ENCODE results near the gene GP5. TPM values are rescaled to one million over a fixed set of nuclear protein-coding genes. Genes with fewer than 3 reads are reported as not detected.

Gene GP5, protein sequence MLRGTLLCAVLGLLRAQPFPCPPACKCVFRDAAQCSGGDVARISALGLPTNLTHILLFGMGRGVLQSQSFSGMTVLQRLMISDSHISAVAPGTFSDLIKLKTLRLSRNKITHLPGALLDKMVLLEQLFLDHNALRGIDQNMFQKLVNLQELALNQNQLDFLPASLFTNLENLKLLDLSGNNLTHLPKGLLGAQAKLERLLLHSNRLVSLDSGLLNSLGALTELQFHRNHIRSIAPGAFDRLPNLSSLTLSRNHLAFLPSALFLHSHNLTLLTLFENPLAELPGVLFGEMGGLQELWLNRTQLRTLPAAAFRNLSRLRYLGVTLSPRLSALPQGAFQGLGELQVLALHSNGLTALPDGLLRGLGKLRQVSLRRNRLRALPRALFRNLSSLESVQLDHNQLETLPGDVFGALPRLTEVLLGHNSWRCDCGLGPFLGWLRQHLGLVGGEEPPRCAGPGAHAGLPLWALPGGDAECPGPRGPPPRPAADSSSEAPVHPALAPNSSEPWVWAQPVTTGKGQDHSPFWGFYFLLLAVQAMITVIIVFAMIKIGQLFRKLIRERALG
- under 1 TPM; 0.06 to 0.21 TPM for total RNA-seq
- long read RNA-seq: 0 reads

GRCh38 chr3:194399166-194399565 is at the start of gene GP5:
GP5 (minus strand) TSS chr3:194399266; CDS start chr3:194398282, 984 bp downstream.
- intact Hi-C loops (cut with DNase I): no loop called here
- no peak for DNase-seq
- ATAC-seq: no peak

DNA sequence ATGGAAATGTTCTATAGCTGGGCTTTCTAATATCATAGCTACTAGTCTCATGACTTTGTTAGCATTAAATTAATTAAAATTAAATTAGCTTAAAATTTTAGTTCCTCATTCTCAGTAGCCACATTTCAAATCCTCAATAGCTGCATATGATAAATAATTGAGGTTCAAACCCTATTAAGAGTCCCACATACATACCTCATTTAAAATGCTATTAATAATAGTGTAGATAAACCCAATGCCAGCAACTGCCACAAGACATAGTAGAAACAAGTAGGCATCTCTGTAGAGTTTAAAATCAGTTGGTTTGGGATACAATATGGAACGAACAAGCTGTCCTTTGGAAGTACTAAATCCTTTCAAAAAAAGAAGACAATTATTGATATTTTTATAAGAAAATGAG is 48.6 kb upstream of the GP5 start:
- ATAC-seq (no peak), DNase-seq (no peak)
- intact Hi-C loops (cut with DNase I): no loop called here

DNA sequence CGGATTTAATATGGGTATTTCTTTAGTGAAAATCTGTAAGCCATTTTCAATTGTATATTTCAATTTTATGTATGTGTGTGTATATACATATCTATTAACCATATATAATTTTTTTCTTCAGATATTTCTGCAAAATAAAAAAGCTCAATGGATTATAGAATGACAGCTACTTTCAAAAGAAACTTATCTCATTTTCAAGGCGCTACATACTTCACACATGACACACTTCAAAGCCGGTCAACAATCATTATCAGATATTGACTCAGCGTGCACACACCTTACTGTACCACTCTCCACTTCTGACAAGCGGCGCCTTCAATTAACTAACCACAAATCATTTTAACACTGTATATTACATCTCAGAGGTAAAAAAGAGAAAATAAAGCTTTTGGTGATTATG is 48.1 kb upstream of the GP5 start:
- DNase-seq: no peak
- no peak for ATAC-seq
- intact Hi-C loops (cut with DNase I): no loop called here

DNA sequence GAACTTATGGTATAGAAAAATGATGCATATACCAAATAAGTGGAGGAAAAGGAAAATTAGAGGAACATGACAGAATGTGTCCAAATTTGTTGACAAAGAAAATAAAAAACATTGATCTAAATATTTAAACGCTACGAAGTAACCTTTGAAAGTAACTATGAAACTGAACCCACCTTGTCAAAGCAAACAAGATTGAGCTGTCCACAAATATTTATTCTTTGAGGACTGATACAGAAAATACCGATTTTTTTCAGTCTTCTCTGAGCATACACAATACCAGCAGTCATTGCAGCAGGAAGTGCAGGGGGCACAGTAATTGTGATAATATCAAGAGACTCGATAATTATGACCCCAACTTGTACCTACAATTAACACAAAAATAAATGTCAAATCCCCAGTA is 47.7 kb upstream of the GP5 start:
- intact Hi-C loops (cut with DNase I): no loop called here
- ATAC-seq: no peak
- DNase-seq: no peak

DNA sequence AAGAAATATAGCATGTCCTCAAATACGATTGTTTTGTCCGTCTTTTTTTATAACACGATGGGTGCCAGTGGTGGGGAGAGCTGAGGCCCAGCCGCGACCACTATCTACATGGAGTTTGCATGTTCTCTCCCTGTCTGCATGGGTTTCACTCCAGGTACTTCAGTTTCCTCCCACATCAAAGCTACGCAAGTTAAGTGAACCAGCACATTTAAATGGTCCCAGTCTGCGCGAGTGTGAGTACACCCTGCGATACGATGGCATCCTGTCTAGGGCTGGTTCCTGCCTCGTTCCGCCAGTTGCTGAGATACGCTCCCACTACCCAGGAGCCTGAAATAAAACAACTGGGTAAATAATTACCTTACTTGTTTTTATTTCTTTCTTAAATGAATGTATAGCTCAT is 47.1 kb upstream of the GP5 start:
- DNase-seq (no peak), ATAC-seq (no peak)
- intact Hi-C loops (cut with DNase I): no loop called here

DNA sequence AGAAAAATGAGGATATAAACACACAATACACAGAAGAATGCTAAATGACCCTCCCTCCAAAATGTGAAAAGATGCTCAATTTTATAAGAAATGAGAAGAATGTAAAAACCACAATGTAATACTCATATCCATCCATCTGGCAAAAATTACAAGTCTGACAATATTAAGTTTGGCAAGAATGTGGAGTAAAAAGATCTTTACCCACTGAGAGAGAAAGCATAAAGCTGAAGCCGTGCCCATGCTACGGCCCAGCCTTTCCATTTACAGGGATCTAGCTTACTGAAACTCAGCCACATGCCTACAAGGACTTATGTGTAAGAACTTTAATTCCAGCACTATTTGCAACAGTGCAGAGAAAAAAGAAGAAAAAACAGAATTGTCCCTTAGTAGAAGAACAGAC is 44.8 kb upstream of the GP5 start:
- ATAC-seq (no peak), DNase-seq (no peak)
- intact Hi-C loops (cut with DNase I): no loop called here

GRCh38 chr3:194440756-194441155 is 41.7 kb upstream of the GP5 start:
- intact Hi-C loops (cut with DNase I): no loop called here

DNA sequence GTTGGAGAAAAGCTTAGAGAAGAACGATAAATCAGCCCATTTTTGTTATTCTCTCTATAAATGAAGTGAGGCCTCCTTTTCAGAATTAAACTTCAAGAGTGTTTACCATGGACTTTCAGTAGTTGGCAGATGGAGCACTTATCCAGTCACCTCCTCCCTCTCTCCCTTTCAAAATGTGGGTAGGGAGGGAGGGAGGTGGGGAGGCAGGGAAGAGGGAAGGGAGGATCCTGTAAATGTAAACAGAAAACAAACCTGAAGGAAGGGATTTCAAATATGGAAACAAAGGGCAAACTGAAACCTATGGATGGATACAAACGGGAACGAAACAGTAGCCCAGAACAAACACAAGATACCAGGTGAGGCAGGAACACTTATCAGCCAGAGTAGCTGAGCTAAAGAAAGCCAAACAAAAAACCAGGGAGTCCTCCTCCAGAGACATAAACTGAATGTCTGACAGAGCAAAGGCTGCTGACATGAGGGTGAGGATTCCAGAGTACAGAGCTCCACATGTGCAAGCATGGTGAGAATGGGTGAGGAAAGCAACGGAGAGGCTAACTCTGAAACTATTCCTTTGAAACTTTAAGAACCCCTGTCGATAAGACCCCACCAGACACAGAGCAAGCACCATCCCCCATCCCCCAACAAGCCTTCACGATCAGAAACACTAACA is 41.0 kb upstream of the GP5 start:
- no peak for ATAC-seq
- intact Hi-C loops (cut with DNase I): no loop called here
- DNase-seq: no peak

More at GRCh38 chr3:194440756-194441155, 41.7 kb upstream of the GP5 start:
- ATAC-seq: no peak
- no peak for DNase-seq

DNA sequence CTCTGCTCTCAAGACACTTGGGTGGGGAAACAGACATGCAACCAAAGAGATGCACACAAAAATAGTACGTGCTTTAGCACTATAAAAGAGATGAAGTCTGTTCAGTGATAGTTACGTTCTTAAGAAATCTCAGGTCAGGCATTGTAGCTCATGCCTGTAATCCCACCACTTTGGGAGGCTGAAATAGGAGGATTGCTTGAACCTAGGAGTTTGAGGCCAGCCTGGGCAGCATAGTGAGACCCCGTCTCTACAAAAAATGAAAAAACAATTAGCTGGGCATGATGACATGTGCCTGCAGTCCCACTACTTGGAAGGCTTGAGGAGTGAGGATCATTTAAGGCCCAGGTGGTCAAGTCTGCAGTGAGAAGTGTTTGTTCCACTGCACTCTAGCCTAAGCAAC is 35.4 kb upstream of the GP5 start:
- intact Hi-C loops (cut with DNase I): no loop called here
- ATAC-seq: no peak
- no peak for DNase-seq

GRCh38 chr3:194431554-194431953 is 32.5 kb upstream of the GP5 start:
- no peak for ATAC-seq
- intact Hi-C loops (cut with DNase I): no loop called here
- no peak for DNase-seq

DNA sequence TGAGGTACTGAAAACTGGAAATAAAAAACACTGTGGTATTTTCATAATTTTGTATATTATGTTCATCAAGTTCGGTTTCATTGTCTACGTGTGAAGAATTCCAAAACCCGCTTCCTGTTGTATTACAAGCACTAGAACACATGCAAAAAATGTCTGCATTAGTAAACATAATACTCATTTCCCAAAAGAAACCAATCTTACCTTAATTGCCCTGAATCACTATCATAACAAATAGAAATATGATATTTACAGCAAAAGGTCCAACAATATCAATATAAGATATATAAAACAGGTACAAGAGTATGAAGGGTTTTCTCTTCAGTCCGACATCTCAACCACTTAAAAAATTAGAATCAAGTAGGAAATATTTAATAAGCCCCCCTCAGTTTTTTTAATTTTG is 26.3 kb upstream of the GP5 start:
- no peak for DNase-seq
- no peak for ATAC-seq
- intact Hi-C loops (cut with DNase I): no loop called here

GRCh38 chr3:194424953-194425352 is 25.9 kb upstream of the GP5 start:
- DNase-seq (no peak), ATAC-seq (no peak)
- intact Hi-C loops (cut with DNase I): no loop called here

DNA sequence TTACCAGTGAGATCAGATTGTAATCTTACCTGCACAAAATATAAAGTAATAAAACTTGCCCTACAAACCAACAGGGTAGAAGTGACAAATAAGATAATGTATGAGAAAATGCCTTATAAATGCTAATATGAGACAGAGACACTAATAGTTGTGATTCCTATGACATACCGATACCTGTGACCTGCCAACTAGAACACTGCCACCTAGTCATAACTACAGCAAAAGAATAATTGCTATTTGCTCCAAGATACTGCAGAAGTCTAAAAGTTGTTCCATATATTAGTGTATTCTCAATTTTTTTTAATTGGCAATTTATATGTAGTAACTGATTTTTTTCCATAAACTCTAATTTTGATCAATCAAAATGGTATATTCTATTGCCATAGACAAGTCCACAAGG is 25.3 kb upstream of the GP5 start:
- ATAC-seq: no peak
- DNase-seq: no peak
- intact Hi-C loops (cut with DNase I): no loop called here

DNA sequence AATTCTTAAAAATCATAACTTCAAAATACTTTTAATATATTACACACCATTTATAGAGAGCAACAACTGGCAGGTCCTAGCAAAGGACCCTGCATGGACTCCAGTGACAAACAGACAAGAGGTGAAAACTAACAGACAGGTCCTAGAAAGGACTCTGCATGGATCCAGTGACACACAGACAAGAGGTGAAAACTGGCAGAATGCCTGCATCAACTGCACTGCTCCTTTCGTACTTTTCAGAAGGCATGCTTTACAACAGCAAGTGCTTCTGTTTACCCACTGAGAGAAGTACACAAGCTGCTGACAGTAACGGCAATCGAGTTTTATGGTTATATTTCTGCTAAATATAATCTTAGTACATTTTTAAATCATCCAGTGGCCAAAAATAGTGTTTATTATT is 24.3 kb upstream of the GP5 start:
- no peak for DNase-seq
- ATAC-seq: peak in 1 of 2 donors; percentile 40
- intact Hi-C loops (cut with DNase I): no loop called here

DNA sequence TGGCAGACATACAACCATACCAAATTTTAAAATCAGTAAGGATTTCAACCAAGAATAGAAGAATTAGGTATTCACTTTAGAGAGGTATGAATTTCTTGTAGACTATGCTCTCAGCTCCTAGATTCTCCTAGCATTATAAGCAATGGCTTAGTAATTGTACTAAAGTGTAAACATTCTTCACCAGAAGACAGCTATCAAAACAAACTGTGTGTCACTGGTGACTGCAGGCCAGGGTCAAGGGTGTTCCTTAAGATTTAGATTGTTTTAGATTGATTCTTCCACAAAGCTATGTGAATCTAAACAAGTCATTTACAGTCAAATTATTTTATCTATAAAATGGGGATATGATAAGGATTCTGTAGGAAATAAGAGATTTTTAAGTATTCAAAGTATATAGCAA is 23.1 kb upstream of the GP5 start:
- ATAC-seq: no peak
- DNase-seq: no peak
- intact Hi-C loops (cut with DNase I): no loop called here

GRCh38 chr3:194418671-194419070 is 19.6 kb upstream of the GP5 start:
- ATAC-seq (no peak), DNase-seq (no peak)
- intact Hi-C loops (cut with DNase I): no loop called here

DNA sequence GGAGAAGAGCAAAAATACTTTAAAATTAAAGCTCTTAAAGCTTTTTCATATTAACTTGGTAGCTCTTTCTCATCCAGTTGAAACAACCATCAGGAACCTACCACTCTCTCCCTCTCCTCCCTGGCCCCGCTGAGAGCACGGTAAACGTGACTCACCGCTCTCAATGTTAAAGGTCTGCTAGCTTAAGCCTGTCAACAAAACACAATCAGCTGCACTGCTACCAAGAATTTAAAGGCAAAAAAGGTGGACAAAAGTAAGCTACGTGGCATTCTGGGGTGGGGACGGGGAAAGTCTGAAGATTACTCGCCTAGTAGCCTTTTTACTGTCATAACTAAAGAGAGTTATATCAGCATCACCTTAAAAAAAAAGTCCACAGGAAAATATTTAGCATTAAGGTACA is 8.4 kb upstream of the GP5 start:
- ATAC-seq (no peak), DNase-seq (no peak)
- intact Hi-C loops (cut with DNase I): no loop called here

- intact Hi-C loops (cut with DNase I): loop anchor here in 1 of 2 donors (2.0 kb wide), 1 partner anchor 73 kb away; no protein-coding TSS in a partner anchor
- no peak for ATAC-seq
- no peak for DNase-seq
Measured at GRCh38 chr3:194405766-194406165, 6.7 kb upstream of the GP5 start.

DNA sequence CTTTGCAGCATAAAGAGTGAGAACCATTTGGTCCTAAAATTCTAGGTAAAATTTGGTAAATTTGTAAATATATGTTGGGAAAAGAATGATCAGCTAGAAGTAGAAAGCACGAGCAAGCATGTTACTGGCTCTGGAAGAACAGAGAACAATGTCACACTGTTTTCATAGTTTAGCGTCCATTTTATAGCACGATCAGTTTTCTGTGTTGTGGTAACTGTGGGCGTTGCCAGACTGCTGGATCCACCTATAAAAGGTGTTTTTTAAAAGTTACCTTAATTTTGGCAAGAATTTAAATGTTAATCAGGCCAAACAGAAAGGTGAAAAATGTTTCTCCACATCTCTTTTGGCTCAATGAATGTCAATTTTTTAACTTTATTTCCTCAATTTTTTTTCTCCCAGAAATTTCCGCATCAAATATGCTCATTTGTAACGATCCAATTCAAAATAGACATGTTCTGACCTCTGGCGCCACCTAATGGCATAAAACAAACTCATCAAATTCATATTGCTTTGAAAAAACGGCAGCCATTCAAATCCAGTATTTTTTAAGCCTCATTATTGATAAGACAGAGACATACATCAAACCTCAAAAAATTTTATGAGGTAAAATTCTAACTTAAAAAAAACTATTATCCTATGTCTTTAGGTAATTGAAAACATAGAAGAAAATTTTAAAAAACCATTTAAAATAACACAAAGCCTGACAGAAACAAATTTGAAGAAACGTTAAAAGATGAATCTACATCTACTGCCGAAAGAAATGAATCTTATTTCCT is 5.5 kb upstream of the GP5 start:
- intact Hi-C loops (cut with DNase I): loop anchor here (2.0 to 5.0 kb wide), 2 partner anchors 67 to 72 kb away; no protein-coding TSS in a partner anchor
- ATAC-seq: no peak
- DNase-seq: no peak

DNA sequence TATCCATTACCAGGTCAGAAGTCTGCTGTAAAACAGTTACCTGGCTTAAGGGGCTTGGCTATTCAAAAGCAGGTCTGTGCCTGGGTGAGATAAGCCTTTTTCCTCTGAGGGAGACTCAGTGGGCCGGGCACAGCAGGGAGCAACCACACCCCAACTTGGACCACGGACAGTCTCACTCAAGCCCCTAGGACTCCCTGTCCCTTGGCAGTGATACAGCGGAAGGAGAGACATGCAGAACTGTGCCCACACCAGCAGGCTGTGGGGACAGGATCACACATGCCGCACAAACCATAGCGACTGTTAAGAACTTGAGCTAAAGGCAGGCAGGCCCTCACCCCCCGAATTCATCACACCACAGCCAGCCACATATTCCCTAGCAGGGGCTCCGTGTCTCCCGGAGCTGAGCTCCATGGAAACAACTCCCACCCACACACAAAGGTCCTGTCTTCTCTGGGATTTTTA is 2.8 kb upstream of the GP5 start:
- ATAC-seq: peak; percentile 41 to 54
- DNase-seq: no peak
- intact Hi-C loops (cut with DNase I): loop anchor here in 1 of 2 donors (5.0 kb wide), 1 partner anchor 65 kb away; no protein-coding TSS in a partner anchor

Measured in left cardiac atrium (tissue), 4 donors.